GM12878 (cell line): Measurements from ENCODE around the gene REPS2. TPM values are rescaled to one million over a fixed set of nuclear protein-coding genes. Genes with fewer than 3 reads are reported as not detected.
A peak's percentile ranks its signal among the peaks of the same experiment; 100 is the strongest.

Experiments used
- ATAC-seq: fragments of 200-7000 bp; cut with Tn5 transposase; 3 replicates; pipeline ENCODE4 v1.9.1; 2020; ENCODE audit warnings: mild to moderate bottlenecking, moderate library complexity
- BruUV-seq: library from RNA; stranded (reverse); fragments of 400-500 nt; replicated peaks from 2 replicates; lab custom pipeline; 2021; lab: Mats Ljungman, UMichigan
- CTCF ChIA-PET: fragments of 300-600 bp; sonication (Branson Sonifier 250); formaldehyde crosslinking; extraction: SDS; loops from one replicate; lab custom pipeline; 2021; ENCODE audit warnings: inconsistent platforms; lab: Yijun Ruan, JAX
- POLR2A ChIA-PET: fragments of 350-600 bp; formaldehyde crosslinking; extraction: SDS; loops from one replicate; lab custom pipeline; 2021; ENCODE audit warnings: inconsistent platforms; lab: Charles Lee
- RAD21 ChIA-PET: fragments of 300-600 bp; sonication (Branson Sonifier 250); formaldehyde crosslinking; loops from one replicate; lab custom pipeline; 2023; ENCODE audit warnings: antibody characterized with exemption; ENCODE audit not compliant: unreplicated experiment; lab: Charles Lee
- SMC1A ChIA-PET: fragments of 300-600 bp; sonication (Branson Sonifier 250); formaldehyde crosslinking; loops from one replicate; lab custom pipeline; 2023; ENCODE audit not compliant: unreplicated experiment, uncharacterized antibody; lab: Charles Lee
- DNase-seq: peaks from one replicate; pipeline ENCODE4 v3.0.0-alpha.2; 2011; ENCODE audit warnings: low read depth, low spot score
- FAIRE-seq: peaks from 3 replicates; lab custom pipeline; 2011; peaks lifted over from hg19 to GRCh38; lab: Jason Lieb, UNC
- H2AFZ ChIP-seq: 2 replicates; pipeline ENCODE4 v1.6.0; 2011; ENCODE audit warnings: low read depth, low read length, control low read depth; ENCODE audit not compliant: control insufficient read depth
- H3K27ac ChIP-seq: 2 replicates; pipeline ENCODE4 v1.5.1; 2011; ENCODE audit warnings: control low read depth; ENCODE audit not compliant: control insufficient read depth, insufficient read depth
- H3K27me3 ChIP-seq, 2 experiments: replicated peaks in 1 of 2; 2 replicates each; pipeline versions ENCODE4 v1.6.0 to v1.6.1; 2011; ENCODE audit warnings: low read length in 1 of 2; ENCODE audit not compliant: control insufficient read depth in 2 of 2, insufficient read depth in 2 of 2
- H3K36me3 ChIP-seq, 2 experiments: 2 replicates each; pipeline ENCODE4 v1.5.1; 2011; ENCODE audit warnings: low read length in 1 of 2; ENCODE audit not compliant: control insufficient read depth in 2 of 2, insufficient read depth in 2 of 2
- H3K4me1 ChIP-seq: 2 replicates; pipeline ENCODE4 v1.6.1; 2011; ENCODE audit warnings: mild to moderate bottlenecking, low read length, moderate library complexity, mixed read lengths; ENCODE audit not compliant: control insufficient read depth, insufficient read depth
- H3K4me2 ChIP-seq: 2 replicates; pipeline ENCODE4 v1.6.0; 2011; ENCODE audit warnings: control low read depth; ENCODE audit not compliant: control insufficient read depth, insufficient read depth
- H3K4me3 ChIP-seq: fragments of 200-600 bp; sonication (generic); 2 replicates; pipeline ENCODE4 v1.5.1; 2016
- H3K79me2 ChIP-seq: 2 replicates; pipeline ENCODE4 v1.6.0; 2011; ENCODE audit warnings: low read length; ENCODE audit not compliant: control insufficient read depth, insufficient read depth
- H3K9ac ChIP-seq: 2 replicates; pipeline ENCODE4 v1.8.0; 2011; ENCODE audit warnings: low read length, control low read depth, mixed read lengths; ENCODE audit not compliant: control insufficient read depth, insufficient read depth
- H3K9me3 ChIP-seq: replicated peaks from 3 replicates; pipeline ENCODE4 v1.5.1; 2011; ENCODE audit warnings: mild to moderate bottlenecking, low read length; ENCODE audit not compliant: control insufficient read depth, insufficient read depth
- H4K20me1 ChIP-seq: 2 replicates; pipeline ENCODE4 v1.6.0; 2011; ENCODE audit not compliant: control insufficient read depth, insufficient read depth
- ATF7 ChIP-seq: fragments of 450-650 bp; IDR thresholded peaks from 2 replicates; pipeline ENCODE4 v1.6.1; 2016; ENCODE audit warnings: low read depth, mild to moderate bottlenecking
- BHLHE40 ChIP-seq, 2 experiments: fragments of 450-650 bp in 1 of 2; IDR thresholded peaks; 2 replicates each; pipeline ENCODE4 v1.6.1; 2011 to 2017; ENCODE audit warnings: low read depth in 2 of 2, borderline replicate concordance in 1 of 2, improper control_type of control experiment in 1 of 2, low read length in 1 of 2, mild to moderate bottlenecking in 1 of 2
- CHD2 ChIP-seq: IDR thresholded peaks from 2 replicates; pipeline ENCODE4 v1.6.1; 2011; ENCODE audit warnings: low read depth, low read length, improper control_type of control experiment, borderline replicate concordance
- DPF2 ChIP-seq: fragments of 450-650 bp; IDR thresholded peaks from 2 replicates; pipeline ENCODE4 v1.6.1; 2017; ENCODE audit warnings: mild to moderate bottlenecking
- HCFC1 ChIP-seq: fragments of 150-350 bp; IDR thresholded peaks from 2 replicates; pipeline ENCODE4 v1.6.1; 2014; ENCODE audit warnings: low read length
- HDGF ChIP-seq: fragments of 450-650 bp; IDR thresholded peaks from 2 replicates; pipeline ENCODE4 v1.6.1; 2016; ENCODE audit warnings: antibody characterized with exemption
- IKZF1 ChIP-seq: fragments of 450-650 bp; conservative IDR thresholded peaks from 2 replicates; pipeline ENCODE4 v1.6.1; 2017; ENCODE audit warnings: antibody characterized with exemption, mild to moderate bottlenecking
- JUNB ChIP-seq: IDR thresholded peaks from 2 replicates; pipeline ENCODE4 v1.6.1; 2016; ENCODE audit warnings: antibody characterized with exemption, mild to moderate bottlenecking
- MYC ChIP-seq: IDR thresholded peaks from 2 replicates; pipeline ENCODE4 v1.6.1; 2011; ENCODE audit warnings: mild to moderate bottlenecking, low read length, moderate library complexity, inconsistent platforms; ENCODE audit not compliant: insufficient read depth, insufficient replicate concordance, insufficient read length, severe bottlenecking
- NFIC ChIP-seq: IDR thresholded peaks from 2 replicates; pipeline ENCODE4 v1.6.1; 2012; ENCODE audit warnings: low read depth, mild to moderate bottlenecking, inconsistent platforms, low read length, moderate library complexity
- POU2F2 ChIP-seq: IDR thresholded peaks from 3 replicates; pipeline ENCODE4 v1.6.1; 2011; ENCODE audit warnings: low read depth, mild to moderate bottlenecking, low read length, borderline replicate concordance
- RELA ChIP-seq: fragments of 450-650 bp; IDR thresholded peaks from 2 replicates; pipeline ENCODE4 v1.8.0; 2014; ENCODE audit warnings: borderline replicate concordance; ENCODE audit not compliant: partially characterized antibody
- RUNX3 ChIP-seq: IDR thresholded peaks from 2 replicates; pipeline ENCODE4 v1.6.1; 2012; ENCODE audit warnings: low read length, inconsistent platforms
- SREBF2 ChIP-seq: IDR thresholded peaks from 2 replicates; pipeline ENCODE4 v1.6.1; 2012; ENCODE audit warnings: mild to moderate bottlenecking, low read length
- SRF ChIP-seq, 2 experiments: IDR thresholded peaks; 2 replicates each; pipeline ENCODE4 v1.6.1; 2011; ENCODE audit warnings: low read depth in 2 of 2, low read length in 2 of 2, mild to moderate bottlenecking in 1 of 2, moderate library complexity in 1 of 2
- YBX1 ChIP-seq: fragments of 450-650 bp; IDR thresholded peaks from 2 replicates; pipeline ENCODE4 v1.6.1; 2016; ENCODE audit warnings: antibody characterized with exemption
- WGBS: methylation state at CpG from one replicate; pipeline ENCODE4 v1.1.6; 2016; ENCODE audit warnings: low lambda C conversion rate; ENCODE audit not compliant: insufficient replicate concordance, insufficient coverage; ENCODE audit errors: missing lambda C conversion rate; 5-methylcytosine and 5-hydroxymethylcytosine counted together
- in situ Hi-C: fragments of 300-500 bp; cut with MboI; formaldehyde crosslinking; loops from 9 replicates; pipeline ENCODE4 v1.14.3; 2018; ENCODE audit warnings: mixed read lengths
- intact Hi-C: fragments of 100-400 bp; cut with micrococcal nuclease; formaldehyde crosslinking; loops from one replicate; pipeline ENCODE4 v1.14.2; 2022; ENCODE audit not compliant: unreplicated experiment
- polyA plus RNA-seq, 11 experiments: library from polyadenylated mRNA; depleted of rRNA in 4 of 11; unstranded in 6 of 11; stranded (reverse) in 5 of 11; fragments of >200 nt; fragmentation: Nextera tagmentation in 4 of 11; fragmentation: Illumina TruSeq in 1 of 11; extraction: Ambion mirVana in 4 of 11; extraction: Trizol in 1 of 11; gene quantifications; 1 replicate in 1 of 11; 2 replicates in 10 of 11; pipeline versions ENCODE4 v1.2.1 to v1.2.3, GENCODE V29; 2011 to 2016; ENCODE audit warnings: inconsistent platforms in 2 of 11, missing spikeins in 2 of 11, low read depth in 1 of 11
- total RNA-seq, 4 experiments: library from RNA; depleted of rRNA in 3 of 4; stranded (reverse); fragments of >200 nt in 3 of 4; fragmentation: Illumina TruSeq in 1 of 4; extraction: Trizol in 1 of 4; gene quantifications; 2 replicates each; pipeline versions ENCODE4 v1.2.1 to v1.2.3, GENCODE V29; 2013 to 2021
- TF ChIP-seq, protein P1 (sequence below): fragments of 450-650 bp; IDR thresholded peaks from 2 replicates; pipeline ENCODE4 v1.6.1; 2018; ENCODE audit warnings: borderline replicate concordance, mild to moderate bottlenecking; ENCODE audit not compliant: partially characterized antibody
- TF ChIP-seq, protein P2 (sequence below): fragments of 450-650 bp; IDR thresholded peaks from 2 replicates; pipeline ENCODE4 v1.6.1; 2016; ENCODE audit warnings: mild to moderate bottlenecking

Gene REPS2
- total and polyA plus RNA-seq, 10 of the 15 experiments (the other 5 are each of a cell fraction or from before 2014, with no cell fraction given) = 2.1 to 6.8 (median 3.9) TPM

DNA sequence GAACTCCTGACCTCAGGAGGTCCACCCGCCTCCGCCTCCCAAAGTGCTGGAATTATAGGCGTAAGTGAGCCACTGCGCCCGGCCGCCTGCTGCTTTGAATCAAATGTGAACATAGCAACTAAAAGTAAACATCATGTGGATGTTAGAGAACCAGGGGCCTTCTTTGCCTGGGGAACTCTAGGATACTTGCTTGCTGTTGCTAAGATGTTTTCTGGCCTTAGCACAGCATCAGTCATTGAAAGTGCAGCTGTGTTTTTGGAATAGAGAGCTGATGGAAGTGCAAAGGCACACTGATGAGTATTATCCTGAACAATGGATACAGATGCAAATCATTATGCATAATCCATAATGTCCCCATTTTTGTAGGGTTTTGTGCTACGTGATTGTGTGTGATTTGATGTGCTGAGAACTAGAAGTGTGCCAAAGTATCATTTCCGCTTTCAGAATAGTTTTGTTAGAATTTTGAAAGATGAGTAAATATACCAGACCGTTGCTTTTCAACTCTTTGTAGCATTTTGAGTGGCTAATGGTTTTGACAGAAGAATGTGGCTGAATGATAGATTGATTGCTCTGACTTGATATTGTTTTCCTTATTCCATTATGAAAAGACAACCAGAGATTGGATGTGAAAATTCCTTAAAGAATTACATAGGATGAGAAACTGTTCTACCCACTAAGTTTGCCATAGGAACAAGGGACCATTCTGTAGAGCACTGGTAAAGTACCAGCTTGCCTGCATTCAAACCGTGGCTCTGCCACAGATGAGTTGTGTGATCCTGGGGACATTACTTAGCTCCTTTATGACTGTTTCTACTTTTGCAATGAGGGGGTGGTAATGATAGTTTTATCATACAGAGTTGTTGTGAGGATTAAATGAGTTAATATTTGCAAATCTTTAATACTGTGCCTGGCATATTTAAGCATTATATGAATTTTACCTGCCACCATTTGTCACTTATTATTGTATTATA is 74.7 kb downstream of the REPS2 start:
- no peak overlapping the region for H3K9ac ChIP-seq
- in situ Hi-C loops = no loop called here
- no peak overlapping the region for H3K4me2 ChIP-seq
- H3K4me1 ChIP-seq = no peaks in the 10 kb centered on the region; the same call in 1 of the 2 replicates
- ChIA-PET CTCF (interaction anchor here (0.6 to 5.7 kb wide), 4 partner anchors 9 to 114 kb away, joined by 3 to 32 read pairs (median 10); no protein-coding TSS in a partner anchor), POLR2A (interaction anchor here (1.3 to 1.5 kb wide), 2 partner anchors 16 to 17 kb away, joined by 3 to 5 read pairs; no protein-coding TSS in a partner anchor), RAD21 (interaction anchor here (1.1 to 2.4 kb wide), 5 partner anchors 8 to 138 kb away, joined by 3 to 8 read pairs (median 4); no protein-coding TSS in a partner anchor), SMC1A (interaction anchor here (0.8 to 1.8 kb wide), 9 partner anchors 9 to 138 kb away, joined by 3 to 11 read pairs (median 5); no protein-coding TSS in a partner anchor)
- whole genome bisulfite sequencing = 47% methylated on average over 10 of the region's 10 CpGs
- H2AFZ ChIP-seq = no peak overlapping the region
- no peaks in the 10 kb centered on the region for H4K20me1 ChIP-seq
- no peaks in the 10 kb centered on the region for H3K27me3 ChIP-seq
- no TSS peak for BruUV-seq
- peak; percentile 9 for DNase-seq
- no peak overlapping the region for H3K27ac ChIP-seq
- no peaks in the 10 kb centered on the region for H3K9me3 ChIP-seq
- H3K79me2 ChIP-seq = no peaks in the 10 kb centered on the region
- peak; percentile 45 for ATAC-seq
- H3K4me3 ChIP-seq = no peak overlapping the region
- no peaks in the 10 kb centered on the region for H3K36me3 ChIP-seq
- peak; percentile 70 for FAIRE-seq
- intact Hi-C loops = no loop called here
- TF ChIP-seq MYC = no peak
- peak; percentile 46 for TF ChIP-seq JUNB
- no peak for TF ChIP-seq POU2F2
- no peak for TF ChIP-seq RELA
- TF ChIP-seq, protein P1, sequence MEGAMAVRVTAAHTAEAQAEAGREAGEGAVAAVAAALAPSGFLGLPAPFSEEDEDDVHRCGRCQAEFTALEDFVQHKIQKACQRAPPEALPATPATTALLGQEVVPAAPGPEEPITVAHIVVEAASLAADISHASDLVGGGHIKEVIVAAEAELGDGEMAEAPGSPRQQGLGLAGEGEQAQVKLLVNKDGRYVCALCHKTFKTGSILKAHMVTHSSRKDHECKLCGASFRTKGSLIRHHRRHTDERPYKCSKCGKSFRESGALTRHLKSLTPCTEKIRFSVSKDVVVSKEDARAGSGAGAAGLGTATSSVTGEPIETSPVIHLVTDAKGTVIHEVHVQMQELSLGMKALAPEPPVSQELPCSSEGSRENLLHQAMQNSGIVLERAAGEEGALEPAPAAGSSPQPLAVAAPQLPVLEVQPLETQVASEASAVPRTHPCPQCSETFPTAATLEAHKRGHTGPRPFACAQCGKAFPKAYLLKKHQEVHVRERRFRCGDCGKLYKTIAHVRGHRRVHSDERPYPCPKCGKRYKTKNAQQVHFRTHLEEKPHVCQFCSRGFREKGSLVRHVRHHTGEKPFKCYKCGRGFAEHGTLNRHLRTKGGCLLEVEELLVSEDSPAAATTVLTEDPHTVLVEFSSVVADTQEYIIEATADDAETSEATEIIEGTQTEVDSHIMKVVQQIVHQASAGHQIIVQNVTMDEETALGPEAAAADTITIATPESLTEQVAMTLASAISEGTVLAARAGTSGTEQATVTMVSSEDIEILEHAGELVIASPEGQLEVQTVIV = no peak
- TF ChIP-seq NFIC = 0 out of 2 replicates have a peak, but pooled peaks have one; percentile 47
- TF ChIP-seq HDGF = no peak
- no peak for TF ChIP-seq CHD2
- no peak for TF ChIP-seq SREBF2
- TF ChIP-seq, protein P2, sequence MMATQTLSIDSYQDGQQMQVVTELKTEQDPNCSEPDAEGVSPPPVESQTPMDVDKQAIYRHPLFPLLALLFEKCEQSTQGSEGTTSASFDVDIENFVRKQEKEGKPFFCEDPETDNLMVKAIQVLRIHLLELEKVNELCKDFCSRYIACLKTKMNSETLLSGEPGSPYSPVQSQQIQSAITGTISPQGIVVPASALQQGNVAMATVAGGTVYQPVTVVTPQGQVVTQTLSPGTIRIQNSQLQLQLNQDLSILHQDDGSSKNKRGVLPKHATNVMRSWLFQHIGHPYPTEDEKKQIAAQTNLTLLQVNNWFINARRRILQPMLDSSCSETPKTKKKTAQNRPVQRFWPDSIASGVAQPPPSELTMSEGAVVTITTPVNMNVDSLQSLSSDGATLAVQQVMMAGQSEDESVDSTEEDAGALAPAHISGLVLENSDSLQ = 0 out of 2 replicates have a peak, but pooled peaks have one; percentile 16
- TF ChIP-seq BHLHE40 (IDR thresholded peaks at IDR 0.05; ENCODE audit: borderline replicate concordance in 1 of 2, low read depth in 2 of 2, low read length in 1 of 2) = peak in 1 of 2 experiments; percentile 6; a peak in 1 of 4 replicates
- TF ChIP-seq DPF2 = 0 out of 2 replicates have a peak, but pooled peaks have one; percentile 21
- no peak for TF ChIP-seq ATF7
- TF ChIP-seq IKZF1 = peak; percentile 26; the same call in 1 of the 2 replicates
- no peak for TF ChIP-seq HCFC1
- peak; percentile 35; the same call in 1 of the 2 replicates for TF ChIP-seq RUNX3
- no peak for TF ChIP-seq YBX1
- TF ChIP-seq SRF (IDR thresholded peaks at IDR 0.05; ENCODE audit: low read depth in 2 of 2, low read length in 2 of 2) = no peak
